Smooth muscle cell (in vitro differentiated cells): ENCODE data around the gene PTPRM. TPM values are rescaled to one million over a fixed set of nuclear protein-coding genes. Genes with fewer than 3 reads are reported as not detected.

Experiments used
- DNase-seq: peaks from one replicate; lab custom pipeline; 2025; ENCODE audit not compliant: unreplicated experiment; lab: John Stamatoyannopoulos, UW
- H2AFZ ChIP-seq: fragments of 200-600 bp; sonication (generic); 2 replicates; pipeline ENCODE4 v1.6.0; 2016; ENCODE audit warnings: antibody characterized with exemption, low read depth, mild to moderate bottlenecking
- H3F3A ChIP-seq: fragments of 200-600 bp; sonication (generic); 2 replicates; pipeline ENCODE4 v1.6.0; 2017; ENCODE audit warnings: antibody characterized with exemption, low read depth
- H3K27ac ChIP-seq: fragments of 200-600 bp; sonication (generic); 2 replicates; pipeline ENCODE4 v1.5.1; 2016; ENCODE audit warnings: low read depth, mild to moderate bottlenecking
- H3K27me3 ChIP-seq: fragments of 200-600 bp; sonication (generic); 2 replicates; pipeline ENCODE4 v1.6.1; 2016; ENCODE audit warnings: low read depth, mild to moderate bottlenecking
- H3K36me3 ChIP-seq: fragments of 200-600 bp; sonication (generic); 2 replicates; pipeline ENCODE4 v1.5.1; 2016; ENCODE audit warnings: low read depth
- H3K4me1 ChIP-seq: fragments of 200-600 bp; sonication (generic); 2 replicates; pipeline ENCODE4 v1.5.1; 2016; ENCODE audit warnings: low read depth
- H3K4me2 ChIP-seq: fragments of 200-600 bp; sonication (generic); 2 replicates; pipeline ENCODE4 v1.6.0; 2016; ENCODE audit warnings: mild to moderate bottlenecking
- H3K4me3 ChIP-seq: fragments of 200-600 bp; sonication (generic); 2 replicates; pipeline ENCODE4 v1.5.1; 2016; ENCODE audit warnings: mild to moderate bottlenecking
- H3K79me2 ChIP-seq: fragments of 200-600 bp; sonication (generic); 2 replicates; pipeline ENCODE4 v1.6.0; 2016; ENCODE audit warnings: low read depth, mild to moderate bottlenecking
- H3K9ac ChIP-seq: fragments of 200-600 bp; sonication (generic); 2 replicates; pipeline ENCODE4 v1.6.0; 2016; ENCODE audit warnings: low read depth
- H3K9me3 ChIP-seq: fragments of 200-600 bp; sonication (generic); replicated peaks from 2 replicates; pipeline ENCODE4 v1.5.1; 2016; ENCODE audit warnings: low read depth
- H4K20me1 ChIP-seq: fragments of 200-600 bp; sonication (generic); 2 replicates; pipeline ENCODE4 v1.6.0; 2016; ENCODE audit warnings: low read depth
- CTCF ChIP-seq: fragments of 200-600 bp; sonication (generic); IDR thresholded peaks from 2 replicates; pipeline ENCODE4 v1.5.1; 2017; ENCODE audit warnings: borderline replicate concordance, mild to moderate bottlenecking, antibody characterized with exemption; ENCODE audit not compliant: insufficient read depth, poor library complexity, severe bottlenecking
- WGBS: methylation state at CpG from one replicate; pipeline ENCODE4 v1.1.7; 2016; ENCODE audit warnings: low lambda C conversion rate; 5-methylcytosine and 5-hydroxymethylcytosine counted together
- polyA plus RNA-seq: library from polyadenylated mRNA; unstranded; fragments of >200 nt; fragmentation: Nextera tagmentation; extraction: Ambion mirVana; gene quantifications from 2 replicates; pipeline ENCODE4 v1.2.1, GENCODE V29; 2016
- total RNA-seq: library from RNA; depleted of rRNA; stranded (reverse); fragments of >200 nt; gene quantifications from 2 replicates; pipeline ENCODE4 v1.2.3, GENCODE V29; 2014

The PTPRM gene
- total and polyA plus RNA-seq, 2 experiments from 2014 or later = 57.5 to 115 TPM

- Histone ChIP-seq H2AFZ (no peak overlapping the region), H4K20me1 (no peaks in the 10 kb centered on the region), H3K9me3 (no peaks in the 10 kb centered on the region), H3K79me2 (no peaks in the 10 kb centered on the region), H3K27ac (no peak overlapping the region), H3K36me3 (no peaks in the 10 kb centered on the region), H3K9ac (no peak overlapping the region), H3F3A (peaks cover 3% of the 10 kb centered on the region), H3K4me3 (no peak overlapping the region), H3K4me2 (no peak overlapping the region), H3K4me1 (no peaks in the 10 kb centered on the region), H3K27me3 (no peaks in the 10 kb centered on the region)
- DNase-seq = no peak
- WGBS = 93% methylated on average over 2 of the region's 2 CpGs
- no peak for TF ChIP-seq CTCF
These were observed 846.1 kb downstream of the PTPRM start for GRCh38 chr18:8413189-8413588.

DNA sequence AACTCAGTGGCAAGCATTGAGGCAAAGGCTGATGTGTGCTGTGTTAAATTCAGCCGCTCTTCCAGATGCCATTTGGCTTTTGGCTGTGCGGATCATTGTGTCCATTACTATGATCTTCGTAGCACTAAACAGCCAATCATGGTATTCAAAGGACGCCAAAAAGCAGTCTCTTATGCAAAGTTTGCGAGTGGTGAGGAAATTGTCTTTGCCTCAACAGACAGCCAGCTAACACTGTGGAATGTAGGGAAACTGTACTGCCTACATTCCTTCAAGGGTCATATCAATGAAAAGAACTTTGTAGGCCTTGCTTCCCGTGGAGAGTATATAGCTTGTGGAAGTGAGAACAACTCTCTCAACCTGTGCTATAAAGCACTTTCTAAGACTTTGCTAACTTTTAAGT, 846.6 kb downstream of the PTPRM start:
- Histone ChIP-seq H3K27me3 (no peaks in the 10 kb centered on the region), H2AFZ (no peak overlapping the region), H3K4me2 (no peak overlapping the region), H3K9me3 (no peaks in the 10 kb centered on the region), H3K9ac (no peak overlapping the region), H4K20me1 (no peaks in the 10 kb centered on the region), H3F3A (peaks cover 3% of the 10 kb centered on the region), H3K4me3 (no peak overlapping the region), H3K36me3 (no peaks in the 10 kb centered on the region), H3K27ac (no peak overlapping the region), H3K4me1 (no peaks in the 10 kb centered on the region), H3K79me2 (no peaks in the 10 kb centered on the region)
- TF ChIP-seq CTCF = no peak
- WGBS = 41% methylated on average over 6 of the region's 6 CpGs
- no peak for DNase-seq

DNA sequence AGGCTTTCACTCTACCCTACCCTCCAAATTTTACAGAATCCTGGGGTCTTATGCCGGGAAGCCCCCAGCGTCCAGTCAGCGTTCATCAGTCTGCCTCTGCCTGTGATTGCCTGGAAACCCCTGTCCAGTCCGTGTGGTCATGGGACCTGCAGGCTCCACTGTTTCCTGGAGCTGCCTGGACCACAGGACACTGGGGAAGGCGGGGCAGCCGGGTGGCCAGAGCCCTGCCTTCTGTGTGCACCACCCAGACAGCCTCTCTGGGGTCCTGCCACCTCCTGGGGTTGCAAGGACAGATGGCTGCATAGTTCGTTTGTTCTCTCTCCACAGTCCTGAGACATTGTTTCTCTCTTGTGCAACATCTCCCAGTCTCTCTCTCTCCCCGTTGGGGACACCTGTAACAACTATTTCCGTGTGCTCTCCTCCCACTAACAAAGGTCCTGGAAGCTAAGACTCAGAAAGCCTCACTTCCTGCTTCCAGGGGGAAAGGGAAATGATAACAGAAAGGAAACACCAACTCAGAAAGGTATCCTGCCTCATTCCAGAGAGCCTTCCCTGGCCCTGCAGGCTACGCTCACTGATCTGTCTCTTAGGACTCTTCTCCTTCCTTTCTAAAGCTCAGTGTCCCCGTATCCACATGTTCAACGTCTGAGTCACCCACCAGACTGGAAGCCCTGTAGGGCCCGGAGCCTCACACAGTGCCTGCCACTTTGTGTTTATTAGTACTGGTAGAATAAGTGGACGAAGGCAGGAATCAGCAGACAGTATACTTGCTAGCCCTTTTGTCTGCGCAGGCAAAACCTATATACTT, 849.3 kb downstream of the PTPRM start:
- Histone ChIP-seq H3K9me3 (no peaks in the 10 kb centered on the region), H3K4me3 (no peak overlapping the region), H3K4me1 (no peaks in the 10 kb centered on the region), H4K20me1 (no peaks in the 10 kb centered on the region), H3K27me3 (no peaks in the 10 kb centered on the region), H2AFZ (no peak overlapping the region), H3K36me3 (no peaks in the 10 kb centered on the region), H3K4me2 (no peak overlapping the region), H3K27ac (no peak overlapping the region), H3K9ac (no peak overlapping the region), H3F3A (peaks cover 3% of the 10 kb centered on the region), H3K79me2 (no peaks in the 10 kb centered on the region)
- DNase-seq = no peak
- WGBS = 55% methylated on average over 15 of the region's 15 CpGs
- no peak for TF ChIP-seq CTCF

GRCh38 chr18:8422391-8422790, 855.3 kb downstream of the PTPRM start:
- H3K27me3 ChIP-seq = no peaks in the 10 kb centered on the region
- no peaks in the 10 kb centered on the region for H3K36me3 ChIP-seq
- H3K4me1 ChIP-seq = peaks cover 8% of the 10 kb centered on the region
- WGBS = 92% methylated on average over 3 of the region's 3 CpGs
- no peak for DNase-seq
- peak overlapping the region; percentile 65 for H3K4me2 ChIP-seq
- H3K27ac ChIP-seq = peak overlapping the region; percentile 85
- no peaks in the 10 kb centered on the region for H3K79me2 ChIP-seq
- no peak for TF ChIP-seq CTCF
- peak overlapping the region; percentile 14 for H3K9ac ChIP-seq
- no peak overlapping the region for H2AFZ ChIP-seq
- no peaks in the 10 kb centered on the region for H3K9me3 ChIP-seq
- no peak overlapping the region for H3K4me3 ChIP-seq
- H3F3A ChIP-seq = peaks cover 19% of the 10 kb centered on the region
- H4K20me1 ChIP-seq = no peaks in the 10 kb centered on the region
